RPMI8226 (cell line): Measurements from ENCODE around the gene CPN2.

Source experiments
- DNase-seq: peaks from one replicate; pipeline ENCODE4 v3.0.0-alpha.2; 2015

CPN2 gene

DNA sequence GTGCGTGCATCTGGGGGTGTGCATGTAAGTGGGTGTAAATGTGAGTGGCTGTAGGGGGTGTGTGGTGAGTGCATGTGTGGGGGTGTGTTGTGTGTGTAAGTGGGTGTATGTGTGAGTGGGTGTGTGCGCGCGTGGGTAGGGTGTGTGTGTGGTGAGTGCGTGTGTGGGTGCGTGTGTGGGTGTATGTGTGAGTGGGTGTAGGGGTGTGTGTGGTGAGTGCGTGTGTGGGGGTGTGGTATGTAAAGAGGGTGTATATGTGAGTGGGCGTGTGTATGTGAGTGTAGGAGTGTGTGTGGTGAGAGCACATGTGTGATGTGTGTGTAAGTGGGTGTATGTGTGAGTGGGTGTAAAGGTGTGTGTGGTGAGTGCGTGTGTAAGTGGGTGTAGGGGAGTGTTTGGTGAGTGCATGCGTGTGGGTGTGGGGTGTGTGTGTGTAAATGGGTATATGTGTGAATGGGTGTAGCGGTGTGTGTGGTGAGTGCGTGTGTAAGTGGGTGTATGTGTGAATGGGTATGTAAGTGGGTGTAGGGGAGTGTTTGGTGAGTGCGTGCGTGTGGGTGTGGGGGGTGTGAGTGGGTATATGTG, 916 bp upstream of the CPN2 start:
- DNase-seq = no peak

DNA sequence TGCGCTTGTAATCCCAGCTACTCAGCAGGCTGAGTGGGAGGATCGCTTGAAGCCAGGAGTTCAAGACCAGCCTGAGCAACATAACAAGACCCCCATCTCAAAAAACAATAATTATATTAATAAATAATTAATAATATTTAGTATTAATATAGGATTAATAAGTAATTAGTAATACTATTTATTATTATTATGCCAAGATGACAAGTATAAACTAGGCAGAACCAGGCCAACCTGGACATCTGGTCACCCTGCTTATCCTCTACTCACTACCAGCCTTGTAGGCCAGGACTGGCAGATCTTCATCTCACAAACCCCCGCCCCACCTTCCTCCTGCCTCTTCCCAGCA, 429 bp downstream of the CPN2 start:
- DNase-seq = no peak

DNA sequence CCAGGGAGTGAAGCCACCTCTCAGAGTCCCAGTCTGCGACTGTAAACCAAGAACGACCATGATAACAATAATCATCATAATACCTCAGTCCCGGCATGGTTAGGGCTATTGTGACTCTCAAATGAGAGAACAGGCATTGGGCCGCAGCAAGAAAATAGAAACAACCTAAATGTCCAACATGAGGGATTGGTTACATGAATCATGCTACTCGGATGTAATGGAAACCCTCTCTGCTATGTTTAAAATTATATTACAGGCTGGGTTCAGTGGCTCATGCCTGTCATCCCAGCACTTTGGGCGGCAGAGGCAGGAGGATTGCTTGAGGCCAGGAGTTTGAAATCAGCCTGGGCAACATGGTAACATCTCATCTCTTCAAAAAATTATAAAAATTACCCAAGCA, 2.8 kb downstream of the CPN2 start:
- DNase-seq = no peak

DNA sequence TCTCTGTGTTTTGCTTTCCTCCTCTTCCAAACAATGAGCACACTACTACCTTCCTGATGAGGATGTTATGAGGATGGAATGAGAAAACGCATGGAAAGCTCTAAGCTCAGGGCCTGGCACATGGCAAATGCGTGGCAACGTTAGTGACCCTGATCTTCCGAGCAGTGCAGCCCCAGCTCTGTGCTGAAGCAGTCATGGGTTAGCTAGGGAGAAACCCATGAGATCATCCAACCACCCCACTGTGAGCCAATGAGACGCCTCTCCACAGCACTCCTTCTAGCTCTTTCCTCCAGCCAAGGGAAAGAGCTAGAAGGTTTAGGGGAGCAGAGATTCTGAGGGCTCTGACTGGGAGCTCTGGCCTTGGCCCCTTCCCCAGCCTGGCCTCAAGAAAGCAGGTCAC, 4.5 kb downstream of the CPN2 start:
- DNase-seq = no peak

DNA sequence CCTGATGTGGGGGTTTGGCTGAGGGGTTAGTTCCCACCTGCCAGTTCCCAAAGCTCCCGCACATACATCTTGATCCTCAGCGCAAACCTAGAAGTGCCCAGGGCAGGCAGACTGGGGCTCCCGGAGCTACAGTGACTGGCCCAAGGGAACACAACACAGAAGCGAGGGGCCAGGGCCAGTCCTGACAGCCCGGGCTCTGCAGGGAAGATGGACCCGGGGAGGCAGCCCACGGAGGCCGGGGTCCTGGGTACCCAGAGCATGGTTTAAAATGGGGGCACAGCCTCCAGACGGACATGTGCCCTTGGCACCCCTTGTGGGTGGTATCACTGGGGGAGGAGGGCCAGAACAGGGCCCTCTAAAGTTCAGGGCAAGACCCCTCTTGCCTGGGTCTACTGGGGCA, 5.1 kb downstream of the CPN2 start:
- no peak for DNase-seq

DNA sequence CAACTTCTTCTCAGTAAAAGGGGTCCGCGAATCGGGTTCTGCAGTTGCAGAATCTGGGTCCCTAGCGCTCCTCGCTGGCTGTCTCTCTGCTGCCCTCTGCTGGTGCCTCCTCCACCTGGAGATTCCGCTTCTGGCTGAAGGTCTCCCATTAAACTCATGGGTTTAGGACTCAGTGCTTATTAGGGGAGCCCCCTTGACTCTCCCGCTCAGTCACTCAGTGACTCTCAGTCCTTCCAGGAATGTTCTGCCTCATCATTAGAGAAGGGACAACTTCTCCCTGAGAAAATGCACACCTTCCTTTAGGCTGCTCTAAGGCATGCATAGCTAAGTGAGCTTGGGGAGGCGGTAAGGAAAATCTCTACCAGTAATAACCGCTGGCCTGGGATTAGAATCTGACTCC, 7.1 kb downstream of the CPN2 start:
- peak; percentile 79 for DNase-seq

DNA sequence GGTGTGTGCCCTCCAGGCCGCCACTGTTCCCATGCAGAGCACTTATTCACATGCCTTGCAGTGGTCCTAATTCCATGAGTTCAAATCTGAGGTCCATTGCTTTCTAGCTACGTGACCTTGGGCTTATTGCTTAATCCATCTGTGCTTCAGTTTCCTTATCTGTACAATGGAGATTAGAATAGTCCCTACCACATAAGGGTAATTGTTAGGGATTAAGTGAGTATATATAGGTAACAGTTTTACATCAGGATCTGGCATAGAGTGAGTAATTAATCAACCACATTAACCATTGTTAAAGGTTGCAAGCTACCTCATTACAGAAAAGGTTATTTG, 7.6 kb downstream of the CPN2 start:
- no peak for DNase-seq

DNA sequence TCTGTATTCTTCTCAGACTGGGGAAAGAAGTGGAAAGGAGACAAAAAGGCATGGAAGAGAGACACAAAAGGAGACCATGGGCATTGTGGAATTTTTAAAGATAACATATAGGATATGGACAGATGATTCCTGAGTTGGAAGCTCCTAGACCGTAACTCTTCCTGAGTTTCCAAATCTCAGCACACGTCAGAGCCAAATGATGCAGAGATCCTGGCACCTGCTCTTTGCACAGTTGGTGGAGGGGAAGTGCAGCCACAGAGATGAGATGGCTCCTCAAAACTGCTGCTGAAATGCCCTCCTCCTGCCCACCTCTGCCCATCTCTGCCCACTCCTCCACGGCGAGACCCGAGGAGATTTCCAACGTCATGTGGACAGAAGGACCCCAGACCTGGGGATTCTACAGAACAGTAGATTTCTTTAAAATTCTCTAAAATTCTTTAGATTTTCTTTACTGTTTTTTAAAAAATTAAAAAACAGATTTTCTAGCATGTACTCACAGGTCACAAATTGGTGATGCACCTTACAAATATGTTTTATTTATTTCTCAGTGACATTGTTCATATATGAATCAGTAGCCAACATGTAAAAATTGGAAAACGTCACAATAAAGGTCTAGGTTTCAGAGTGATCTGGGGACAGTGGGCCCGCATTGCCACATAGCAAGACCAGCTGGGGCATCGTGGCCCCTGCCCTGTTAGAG, 8.1 kb downstream of the CPN2 start:
- DNase-seq = no peak

DNA sequence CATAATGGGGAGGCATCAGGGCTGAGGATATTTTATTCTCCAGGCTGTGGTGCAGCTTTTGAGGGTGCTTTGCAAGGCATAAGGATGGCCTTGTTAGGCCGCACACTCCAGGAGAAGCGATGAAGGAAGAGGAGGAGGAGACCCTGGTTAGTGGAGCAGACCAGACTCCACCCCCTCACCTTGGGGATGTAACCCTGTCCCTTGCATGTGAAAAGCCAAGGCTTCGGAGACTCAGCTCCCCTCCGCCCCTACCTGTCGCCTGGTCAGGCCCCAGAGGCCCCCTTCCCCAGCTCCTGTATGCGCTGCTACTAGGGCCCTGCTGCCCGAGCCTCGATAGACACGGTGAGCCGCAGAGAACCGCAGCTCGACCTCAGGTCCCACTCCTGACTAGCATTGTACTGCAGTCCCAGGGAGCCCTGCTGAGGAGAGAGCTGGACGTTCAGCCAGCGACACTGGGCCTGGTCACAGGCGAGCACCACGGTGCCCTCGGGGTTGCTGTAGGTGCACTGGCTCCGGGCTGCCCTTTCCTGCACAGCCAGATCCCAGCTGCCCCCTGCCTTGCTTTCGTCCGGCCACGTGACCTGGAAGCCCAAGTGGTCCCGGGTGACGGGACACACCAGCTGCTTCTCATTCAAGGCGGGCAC, 10.2 kb downstream of the CPN2 start:
- no peak for DNase-seq

DNA sequence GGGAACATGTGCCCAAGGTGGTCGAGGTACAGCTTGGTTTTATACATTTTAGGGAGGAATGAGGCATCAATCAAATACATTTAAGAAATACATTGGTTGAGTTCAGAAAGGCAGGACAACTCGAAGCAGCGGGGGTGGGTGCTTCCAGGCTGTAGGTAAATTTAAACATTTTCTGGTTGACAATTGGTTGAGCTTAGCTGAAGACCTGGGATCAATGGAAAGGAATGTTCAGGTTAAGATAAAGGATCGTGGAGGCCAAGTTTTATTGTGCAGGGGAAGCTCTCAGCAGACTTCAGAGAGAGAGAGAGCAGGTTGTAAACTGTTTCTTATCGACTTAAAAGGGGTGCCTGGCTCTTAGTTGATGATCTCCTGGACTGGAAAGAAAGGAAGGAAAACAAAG, 11.3 kb downstream of the CPN2 start:
- DNase-seq = no peak

DNA sequence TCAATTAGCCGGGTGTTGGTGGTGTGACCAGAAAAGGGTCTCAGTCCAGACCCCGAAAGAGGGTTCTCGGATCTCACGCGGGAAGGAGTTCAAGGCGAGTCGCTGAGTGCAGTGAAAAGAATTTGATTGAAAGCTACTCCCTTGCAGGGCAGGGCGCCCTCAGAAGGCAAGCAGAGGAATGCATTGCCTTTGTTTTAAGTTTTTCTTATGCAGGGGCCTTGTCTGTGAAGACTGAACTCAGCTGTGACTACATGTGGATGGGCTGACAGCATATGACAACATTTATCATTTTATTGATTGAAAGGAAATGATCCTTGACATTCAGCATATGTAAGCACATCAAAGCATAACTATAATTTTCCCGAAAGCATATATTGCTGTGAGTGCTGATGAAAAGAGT, 11.8 kb downstream of the CPN2 start:
- DNase-seq = no peak

DNA sequence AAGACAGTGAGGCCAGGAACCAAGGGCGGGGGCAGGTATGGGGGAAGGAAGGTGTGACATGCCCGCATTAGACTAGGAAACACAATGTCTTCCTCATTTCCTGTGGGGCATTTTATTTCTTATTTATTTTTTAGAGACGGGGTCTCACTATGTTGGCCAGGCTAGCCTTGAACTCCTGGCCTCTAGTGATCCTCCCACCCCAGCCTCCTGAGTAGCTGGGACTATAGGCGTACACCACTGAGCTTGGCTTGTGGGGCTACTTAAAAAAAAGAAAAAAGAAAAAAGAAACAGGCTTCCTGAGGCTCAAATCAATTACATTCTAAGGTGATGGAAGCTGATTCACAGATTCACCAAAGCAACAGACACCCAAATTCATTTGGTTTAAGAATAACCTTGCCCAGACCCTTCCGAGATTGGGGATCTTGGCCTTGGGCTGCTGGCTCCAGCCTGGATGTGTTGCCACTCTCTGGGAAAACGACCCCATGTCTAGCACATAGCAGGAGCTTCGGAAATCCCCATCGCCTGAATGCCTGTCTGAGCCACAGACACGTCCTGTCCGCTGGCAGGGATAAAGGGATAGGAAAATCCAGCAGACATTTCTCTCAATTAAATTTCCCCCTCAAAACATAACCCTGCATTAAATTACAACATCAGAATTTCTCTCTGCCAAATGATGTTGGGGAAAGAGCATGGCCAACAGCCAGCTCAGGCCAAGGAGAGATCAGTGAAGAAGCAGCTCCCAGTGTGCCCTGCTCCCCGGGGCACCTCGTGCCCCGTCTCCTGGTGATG, 13.0 kb downstream of the CPN2 start:
- DNase-seq = no peak

DNA sequence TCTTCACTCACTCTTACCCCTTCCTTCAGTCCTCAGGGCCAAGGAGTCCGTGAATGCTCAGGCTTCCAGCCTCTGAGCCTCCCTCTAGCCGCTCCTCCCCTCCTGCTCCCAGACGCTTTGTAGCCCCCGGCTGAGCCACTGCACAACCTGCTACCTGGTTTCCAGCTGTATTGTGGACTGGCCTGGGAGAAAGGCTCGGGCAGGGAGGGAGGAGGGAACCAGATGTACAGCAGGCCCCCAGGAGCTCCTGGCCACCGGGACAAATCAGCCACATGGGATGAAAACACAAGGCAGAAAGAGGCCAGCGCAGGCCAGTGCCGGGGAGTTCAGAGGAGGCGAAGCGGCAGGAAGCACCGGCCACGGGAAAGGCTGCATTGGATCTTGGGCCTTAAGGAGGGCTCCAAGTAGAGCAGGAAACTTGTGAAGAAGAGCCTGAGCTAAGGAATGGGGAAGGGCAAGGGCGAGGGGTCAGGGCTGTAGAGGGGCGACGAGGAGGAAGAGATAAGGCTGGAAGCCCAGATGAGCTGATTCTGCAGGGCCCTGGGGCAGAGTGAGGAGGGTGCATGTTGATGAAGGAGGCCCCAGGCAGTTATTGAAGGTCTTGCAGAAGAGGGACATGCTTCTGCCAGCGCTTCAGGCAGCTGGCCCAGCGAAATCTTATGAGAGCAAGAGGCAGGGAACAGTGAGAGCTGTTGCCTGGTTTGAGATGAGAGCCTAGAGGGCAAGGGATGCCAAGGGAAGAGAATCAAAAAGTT, 14.3 kb downstream of the CPN2 start:
- DNase-seq = no peak

DNA sequence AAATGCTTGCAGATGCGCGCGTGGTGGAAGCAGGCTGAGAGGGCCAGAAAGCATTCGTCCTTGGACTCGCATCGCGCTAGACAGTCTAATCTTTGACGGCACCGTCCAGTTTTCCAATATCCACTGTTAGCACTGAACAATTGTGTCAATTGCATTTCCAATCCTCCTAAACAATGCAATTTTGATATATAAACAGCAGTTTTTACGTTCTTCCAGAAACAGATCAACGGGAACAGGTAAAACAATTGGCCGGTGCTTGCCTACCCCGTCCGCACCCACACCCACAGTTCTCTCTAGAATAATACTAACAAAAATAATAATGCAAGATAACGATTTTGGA, 17.2 kb downstream of the CPN2 start:
- DNase-seq = no peak

DNA sequence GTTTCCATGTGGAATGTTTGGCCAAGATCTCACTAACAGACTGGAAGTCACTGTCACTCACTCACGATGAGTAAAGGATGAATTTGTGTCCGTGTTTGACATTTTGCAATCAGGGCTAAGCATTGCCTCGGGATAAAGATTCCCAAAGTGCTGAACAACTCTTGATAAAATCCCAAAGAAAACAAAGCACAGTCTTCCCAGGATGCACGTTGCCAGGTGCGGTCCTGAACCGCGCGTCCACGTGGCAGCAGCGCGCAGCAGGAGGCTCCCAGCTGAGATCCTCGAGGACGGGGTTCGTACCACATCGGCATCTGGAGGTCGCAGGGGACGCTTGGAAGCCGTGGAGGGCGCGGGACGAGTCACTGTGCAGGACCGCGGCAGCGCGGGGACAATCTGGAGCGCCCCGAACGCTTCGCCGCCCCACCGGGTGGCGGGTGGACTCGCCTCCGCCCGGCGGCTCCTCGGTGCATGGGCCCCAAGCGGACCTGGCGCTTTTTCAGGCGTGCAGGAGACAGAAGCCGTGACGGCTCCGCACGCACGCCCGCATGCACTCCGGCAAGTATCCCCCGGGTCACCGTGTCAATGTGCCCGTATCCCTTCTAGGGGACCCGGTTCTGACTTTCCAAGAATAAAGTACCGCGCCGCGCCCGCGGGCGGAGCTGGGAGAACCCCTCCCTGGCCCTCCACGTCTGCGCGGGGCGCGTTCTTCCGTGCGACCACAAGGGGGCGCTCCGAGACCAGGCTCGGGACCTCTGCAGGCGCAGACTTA, 17.7 kb downstream of the CPN2 start:
- peak; percentile 87 for DNase-seq

DNA sequence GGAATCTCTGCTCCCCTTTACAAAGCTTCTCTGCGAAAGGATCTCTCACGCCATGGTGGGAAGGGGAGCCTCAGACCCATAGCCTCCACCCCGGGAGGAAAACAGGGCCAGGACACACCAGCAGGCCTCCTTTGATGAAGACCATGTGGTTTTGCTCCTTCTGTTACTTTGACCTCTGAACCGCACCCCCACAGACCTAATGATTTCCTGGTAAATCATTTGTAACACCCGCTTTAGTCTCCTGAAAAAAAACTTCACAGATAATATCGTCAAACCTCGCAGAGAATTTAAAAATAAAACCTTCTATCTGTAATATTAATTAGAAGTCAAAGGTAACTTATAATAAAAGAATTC, 18.3 kb downstream of the CPN2 start:
- no peak for DNase-seq

DNA sequence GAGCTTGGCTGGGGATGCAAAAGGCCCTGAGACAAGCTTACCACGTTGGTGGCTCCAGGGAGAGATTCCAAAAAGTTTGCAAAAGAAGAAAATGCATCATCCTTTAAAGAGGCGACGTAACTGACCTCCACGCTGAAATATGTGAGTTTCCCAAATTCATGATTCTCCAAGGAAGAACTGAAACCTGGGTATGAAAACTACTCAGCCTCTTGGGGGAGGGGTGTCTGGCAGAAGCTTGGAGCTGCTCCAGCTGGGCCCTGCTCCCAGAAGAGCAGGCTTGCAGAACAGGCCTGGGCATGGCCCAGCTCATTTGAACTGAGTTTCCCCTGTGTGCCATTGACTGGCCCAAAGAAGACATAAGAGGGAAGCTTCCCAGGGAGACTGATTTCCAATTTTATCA, 20.5 kb downstream of the CPN2 start:
- peak; percentile 47 for DNase-seq

DNA sequence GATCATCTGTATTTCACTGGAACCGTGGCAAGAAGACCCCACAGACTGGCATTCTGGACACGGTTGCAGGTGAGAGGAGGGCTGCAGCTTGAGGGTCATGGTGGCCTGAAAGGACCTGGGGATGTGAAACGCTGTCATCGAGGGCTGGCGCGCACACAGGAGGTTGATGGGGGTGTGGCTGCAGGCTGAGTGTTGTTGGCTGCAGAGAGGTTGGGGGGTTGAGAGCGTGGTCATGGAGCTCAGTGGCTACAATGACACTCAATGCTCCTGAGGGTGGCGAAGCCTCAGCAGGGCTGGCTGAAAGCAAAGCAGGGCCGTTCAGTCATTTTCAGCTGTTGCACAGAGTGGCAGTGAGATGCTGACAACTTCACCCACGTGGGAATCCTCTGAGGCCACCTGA, 21.0 kb downstream of the CPN2 start:
- DNase-seq = peak; percentile 37

DNA sequence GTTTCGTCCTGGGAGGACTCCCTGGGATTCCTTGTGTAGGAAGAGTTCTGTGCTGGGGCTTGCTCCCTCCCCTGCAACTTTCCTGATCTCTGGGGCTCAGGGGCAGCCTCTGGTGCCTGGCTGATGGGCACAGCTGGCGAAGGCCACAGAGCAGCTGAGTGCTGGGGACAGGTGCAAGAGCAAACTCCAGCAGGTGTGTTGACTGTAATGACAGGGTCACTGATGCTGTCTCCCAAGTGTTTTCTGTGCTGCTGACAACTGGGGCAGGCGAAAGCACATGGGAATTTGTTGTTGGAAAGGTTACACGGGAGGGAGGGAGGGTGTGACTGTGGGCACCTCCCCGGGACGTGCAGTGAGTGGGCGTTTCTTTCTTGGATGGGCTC, 21.6 kb downstream of the CPN2 start:
- DNase-seq = peak; percentile 54

DNA sequence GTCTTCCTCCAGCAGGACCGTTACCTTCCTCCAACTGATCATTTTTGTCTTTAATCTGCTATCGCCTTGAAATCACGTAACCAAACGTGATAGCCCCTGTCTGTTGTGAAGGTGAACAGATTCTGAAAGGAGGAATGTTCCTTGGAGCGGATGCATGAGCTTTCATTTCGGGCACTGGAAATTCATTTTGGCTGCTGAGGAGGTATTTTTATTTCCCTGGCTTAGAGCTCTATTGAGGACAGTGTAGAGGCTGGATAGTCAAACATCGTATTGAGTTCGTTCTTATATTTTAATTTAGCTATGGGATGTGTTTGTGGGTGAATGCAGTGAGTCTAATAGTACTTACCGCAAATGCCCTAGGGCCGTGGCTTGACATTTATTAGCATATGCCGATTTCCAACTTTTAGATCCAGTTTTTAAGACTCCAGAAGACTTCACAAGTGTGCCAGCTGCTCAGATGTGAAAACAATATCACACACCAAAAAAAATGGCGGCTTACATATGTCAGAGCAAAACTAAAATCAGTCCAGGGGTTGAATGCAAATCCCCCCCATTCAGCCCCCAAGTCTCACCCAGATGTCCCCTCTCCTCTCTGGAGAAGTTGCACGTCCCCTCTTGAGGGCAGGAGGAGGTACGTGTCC, 22.1 kb downstream of the CPN2 start:
- DNase-seq = no peak

DNA sequence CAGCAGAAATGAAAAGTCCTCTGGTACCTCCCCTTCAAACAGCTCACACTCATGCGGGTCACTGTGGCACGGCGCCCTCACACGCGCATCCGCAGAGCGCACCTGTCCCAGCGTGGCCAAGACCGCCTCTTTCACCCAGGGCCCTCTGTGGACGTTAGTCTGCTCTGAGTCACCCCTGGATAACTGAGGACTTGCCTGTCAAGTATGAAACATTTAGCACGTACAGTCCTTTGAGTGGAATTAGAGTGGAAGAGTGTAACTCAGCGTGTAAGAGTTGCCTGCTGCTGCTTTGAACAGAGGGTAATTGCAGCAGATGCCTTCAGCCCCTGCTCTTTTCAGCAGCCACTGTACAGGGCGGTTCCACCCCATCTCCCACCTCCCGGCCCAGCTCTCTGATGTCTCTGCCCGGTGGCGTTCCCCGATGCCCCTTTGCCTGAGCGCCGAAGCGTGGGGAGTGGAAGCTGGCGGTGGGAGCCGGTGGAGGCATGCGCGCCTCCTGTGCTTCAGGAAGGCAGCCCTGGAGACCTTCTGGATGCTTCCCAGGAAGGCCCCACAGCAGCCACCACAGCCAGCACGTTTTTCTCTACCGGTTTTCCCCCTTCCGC, 23.0 kb downstream of the CPN2 start:
- no peak for DNase-seq
